ENCODE data around the gene ZNF414.
"Not testable (repeated sequence)": the region's sequence is repeated elsewhere in the genome, so short reads cannot be mapped to it uniquely, and the experiment has no call there.

Gene ZNF414

DNA sequence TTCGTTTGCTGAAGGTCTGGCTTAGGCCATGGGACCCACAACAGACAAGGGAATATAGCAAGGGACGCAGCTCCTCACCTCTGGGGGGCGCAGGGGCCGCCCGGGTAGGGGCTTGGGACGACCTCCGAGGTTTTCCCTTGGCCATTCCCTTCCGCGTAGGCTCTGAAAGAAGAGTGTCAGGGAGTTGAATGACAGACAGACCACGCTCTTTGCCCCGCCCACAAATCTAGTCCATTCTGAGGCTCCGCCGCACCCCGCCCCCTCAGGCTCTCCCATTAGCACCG is 11.4 kb upstream of the ZNF414 start:
- DNase-seq, result no peak
- in situ Hi-C loops (cut with HindIII; ENCODE audit: low pct_ligation_motif_present, low pct_unique_long_range_greater_than_20kb, low sequenced_read_pairs), result no loop called here

DNA sequence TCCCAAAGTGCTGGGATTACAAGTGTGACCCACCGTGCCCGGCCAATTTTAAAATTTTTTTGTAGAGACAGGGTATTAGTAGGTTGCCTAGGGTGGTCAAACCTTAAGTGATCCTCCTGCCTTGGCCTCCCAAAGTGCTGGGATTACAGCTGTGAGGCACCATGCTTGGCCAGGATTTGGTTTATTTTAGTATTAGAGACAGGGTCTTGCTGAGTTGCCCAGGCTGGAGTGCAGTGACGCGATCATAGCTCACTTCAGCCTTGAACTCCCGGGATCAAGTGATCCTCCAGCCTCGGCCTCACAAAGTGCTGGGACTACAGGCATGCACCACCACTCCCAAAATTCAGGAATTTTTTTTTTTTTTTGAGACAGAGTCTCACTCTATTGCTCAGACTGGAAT is 5.4 kb upstream of the ZNF414 start:
- no peak for DNase-seq
- in situ Hi-C loops (cut with HindIII; ENCODE audit: low pct_ligation_motif_present, low pct_unique_long_range_greater_than_20kb, low sequenced_read_pairs), result no loop called here

DNA sequence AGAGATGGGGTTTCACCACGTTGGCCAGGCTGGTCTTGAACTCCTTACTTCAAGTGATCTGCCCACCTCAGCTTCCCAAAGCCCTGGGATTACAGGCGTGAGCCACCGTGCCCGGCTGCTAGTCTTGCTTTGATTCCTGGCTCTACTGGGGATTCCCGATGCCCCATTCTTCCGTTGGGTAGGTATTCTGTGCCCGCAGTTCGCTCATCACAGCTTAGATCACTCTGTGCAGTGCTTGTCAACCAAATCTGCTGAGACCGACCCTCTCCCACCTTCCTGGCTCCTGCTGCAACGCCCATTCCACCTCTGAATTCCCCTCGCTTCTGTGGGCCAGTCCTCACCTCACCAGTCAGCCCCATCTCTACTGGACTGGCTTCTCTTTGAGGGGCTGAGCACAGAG is 4.6 kb upstream of the ZNF414 start:
- DNase-seq, result no peak
- in situ Hi-C loops (cut with HindIII; ENCODE audit: low pct_ligation_motif_present, low pct_unique_long_range_greater_than_20kb, low sequenced_read_pairs), result no loop called here

DNA sequence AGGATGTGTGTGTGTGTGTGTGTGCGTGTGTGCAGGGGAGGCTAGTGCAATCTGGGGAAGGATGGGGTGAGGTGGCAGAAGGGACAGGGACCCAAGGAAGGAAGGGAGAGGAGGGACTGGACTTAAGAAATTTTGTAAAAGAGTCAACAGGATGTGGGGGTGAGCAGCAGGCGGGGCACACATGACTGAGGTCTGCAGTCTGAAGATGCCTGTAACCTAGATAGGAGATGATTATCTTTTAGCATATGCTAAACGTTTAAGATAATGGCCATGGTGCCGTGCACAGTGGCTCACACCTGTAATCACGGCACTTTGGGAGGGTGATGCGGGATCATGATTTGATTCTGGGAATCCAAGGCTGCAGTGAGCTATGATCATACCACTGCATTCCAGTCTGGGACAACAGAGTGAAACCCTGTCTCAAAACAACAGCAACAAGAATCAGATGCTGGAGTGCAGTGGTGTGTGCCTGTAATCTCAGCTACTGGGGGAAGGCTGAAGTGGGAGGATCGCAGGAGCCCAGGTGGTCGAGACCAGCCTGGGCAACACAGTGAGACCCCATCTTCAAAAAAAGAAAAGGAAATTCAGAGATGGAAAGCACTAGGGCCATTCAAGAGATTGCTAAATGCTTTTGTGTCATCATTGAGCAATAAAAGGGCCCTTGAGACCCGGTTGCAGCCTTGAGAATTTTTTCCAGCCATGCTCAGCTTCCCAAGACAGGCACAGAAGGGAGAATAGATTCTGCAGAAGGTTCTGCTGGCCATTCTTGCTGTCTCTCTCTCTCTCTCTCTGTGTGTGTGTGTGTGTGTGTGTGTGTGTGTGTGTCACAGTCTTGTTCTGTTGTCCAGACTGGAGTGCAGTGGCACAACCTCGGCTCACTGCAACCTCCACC is 3.8 kb upstream of the ZNF414 start:
- in situ Hi-C loops (cut with HindIII; ENCODE audit: low pct_ligation_motif_present, low pct_unique_long_range_greater_than_20kb, low sequenced_read_pairs), result no loop called here
- no peak for DNase-seq

DNA sequence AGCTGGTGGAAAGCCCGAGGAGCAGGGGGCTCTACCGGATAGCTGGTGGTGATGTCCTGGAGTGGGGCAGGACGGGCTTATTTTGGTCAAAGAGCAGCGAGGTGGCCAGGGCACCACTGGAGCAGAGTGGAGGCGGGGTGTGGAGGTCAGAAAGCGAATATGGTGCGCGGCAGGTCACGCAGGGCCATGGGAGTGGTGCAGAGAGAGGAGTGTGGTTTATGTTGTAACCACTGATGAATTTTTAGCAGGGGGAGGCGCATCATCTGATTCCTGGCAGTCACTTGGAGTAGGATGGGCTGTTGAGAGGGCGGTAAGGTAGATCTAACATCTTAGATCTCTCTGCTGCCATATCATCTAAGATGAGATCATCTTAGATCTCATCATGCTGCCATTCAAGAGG is 1.4 kb upstream of the ZNF414 start:
- in situ Hi-C loops (cut with HindIII; ENCODE audit: low pct_ligation_motif_present, low pct_unique_long_range_greater_than_20kb, low sequenced_read_pairs), result no loop called here
- DNase-seq, result no peak

DNA sequence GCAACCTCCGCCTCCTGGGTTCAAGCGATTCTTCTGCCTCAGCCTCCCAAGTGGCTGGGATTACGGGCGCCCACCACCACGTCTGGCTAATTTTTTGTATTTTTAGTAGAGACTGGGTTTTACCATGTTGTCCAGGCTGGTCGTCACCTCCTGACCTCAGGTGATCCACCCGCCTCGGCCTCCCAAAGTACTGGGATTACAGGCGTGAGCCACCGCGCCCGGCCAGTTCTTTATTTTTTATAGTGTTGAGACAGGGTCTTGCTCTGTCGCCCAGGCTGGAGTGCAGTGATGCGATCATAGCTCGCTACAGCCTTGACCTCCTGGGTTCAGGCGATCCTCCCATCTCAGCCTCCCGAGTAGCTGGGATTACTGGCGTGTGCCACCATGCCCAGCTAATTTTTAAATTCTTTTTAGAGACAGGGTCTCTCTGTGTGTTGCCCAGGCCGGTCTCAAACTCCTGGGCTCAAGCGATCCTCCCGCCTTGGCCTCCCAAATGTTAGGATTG is 590 bp upstream of the ZNF414 start:
- DNase-seq; in situ Hi-C loops (cut with HindIII; ENCODE audit: low pct_ligation_motif_present, low pct_unique_long_range_greater_than_20kb, low sequenced_read_pairs): not testable (repeated sequence)

DNA sequence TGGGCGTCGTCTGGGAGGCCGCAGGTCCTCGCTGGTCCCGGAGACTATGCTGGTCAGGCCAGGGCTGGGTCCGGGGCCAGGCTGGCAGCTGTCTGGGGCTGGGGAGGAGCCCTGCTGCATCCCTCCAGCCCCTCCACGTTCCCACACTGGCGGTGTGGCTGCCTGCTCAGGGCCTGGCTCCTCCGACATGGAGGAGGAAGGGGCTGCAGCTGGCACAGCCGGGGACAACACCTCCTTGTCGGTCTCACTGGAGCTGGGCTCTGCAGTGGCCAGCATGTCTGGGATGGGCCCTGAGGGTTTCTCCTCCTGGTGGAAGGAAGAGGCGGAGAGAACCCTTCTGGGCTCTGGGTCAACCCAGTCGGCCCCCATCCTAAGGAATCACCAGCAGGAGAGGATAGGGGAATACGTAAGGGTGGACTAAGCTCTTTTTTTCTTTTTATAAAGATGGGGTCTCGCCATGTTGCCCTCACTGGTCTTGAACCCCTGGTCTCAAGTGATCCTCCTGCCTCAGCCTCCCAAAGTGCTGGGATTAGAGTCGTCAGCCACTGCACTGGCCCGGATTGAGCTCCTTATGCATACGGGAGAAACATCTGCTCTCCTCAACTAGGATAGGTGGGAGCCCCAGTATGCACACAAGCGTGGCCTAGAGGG is 806 bp downstream of the ZNF414 start:
- in situ Hi-C loops (cut with HindIII; ENCODE audit: low pct_ligation_motif_present, low pct_unique_long_range_greater_than_20kb, low sequenced_read_pairs), result no loop called here
- no peak for DNase-seq

DNA sequence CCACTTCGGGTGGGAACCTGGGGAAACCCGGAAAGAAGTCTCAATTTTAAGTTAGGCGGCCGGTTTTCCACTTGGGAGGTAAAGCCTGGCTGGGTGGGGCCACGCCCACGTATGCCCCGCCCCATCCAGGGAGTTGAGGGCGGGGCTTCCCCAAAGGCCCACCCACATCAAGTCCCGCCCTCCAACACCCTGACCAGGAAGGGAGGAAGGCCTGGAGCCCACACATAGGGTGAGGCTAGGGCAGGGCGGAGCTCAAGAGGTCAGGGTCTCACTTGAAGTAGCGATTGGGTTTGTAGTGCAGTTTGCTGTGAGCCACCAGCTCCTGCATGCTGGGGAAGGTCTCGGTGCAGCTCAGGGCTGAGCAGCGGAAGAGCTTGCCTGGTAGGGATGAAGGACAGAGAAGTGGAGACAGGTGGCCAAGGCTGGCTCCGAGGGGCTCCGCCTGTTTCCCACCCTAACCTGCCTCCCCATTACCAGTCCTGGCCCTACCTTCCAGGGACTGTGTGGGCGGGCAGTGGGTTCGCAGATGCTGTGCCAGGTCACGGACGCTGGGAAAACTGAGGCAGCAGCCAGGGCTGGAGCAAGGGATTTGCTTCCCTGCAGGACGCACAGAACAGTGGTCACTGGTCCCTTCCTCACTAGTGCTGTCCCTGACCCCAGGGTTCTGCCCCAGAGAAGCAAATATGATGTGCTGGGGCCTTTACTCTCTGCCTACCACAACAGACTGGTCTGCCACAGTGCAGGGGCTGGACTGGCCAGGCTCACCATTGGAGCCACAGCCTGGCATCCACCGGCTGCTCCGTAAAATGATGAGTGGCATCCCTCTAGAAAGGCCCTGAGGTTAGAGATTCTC is 1.6 kb downstream of the ZNF414 start:
- peak; percentile 18 for DNase-seq

DNA sequence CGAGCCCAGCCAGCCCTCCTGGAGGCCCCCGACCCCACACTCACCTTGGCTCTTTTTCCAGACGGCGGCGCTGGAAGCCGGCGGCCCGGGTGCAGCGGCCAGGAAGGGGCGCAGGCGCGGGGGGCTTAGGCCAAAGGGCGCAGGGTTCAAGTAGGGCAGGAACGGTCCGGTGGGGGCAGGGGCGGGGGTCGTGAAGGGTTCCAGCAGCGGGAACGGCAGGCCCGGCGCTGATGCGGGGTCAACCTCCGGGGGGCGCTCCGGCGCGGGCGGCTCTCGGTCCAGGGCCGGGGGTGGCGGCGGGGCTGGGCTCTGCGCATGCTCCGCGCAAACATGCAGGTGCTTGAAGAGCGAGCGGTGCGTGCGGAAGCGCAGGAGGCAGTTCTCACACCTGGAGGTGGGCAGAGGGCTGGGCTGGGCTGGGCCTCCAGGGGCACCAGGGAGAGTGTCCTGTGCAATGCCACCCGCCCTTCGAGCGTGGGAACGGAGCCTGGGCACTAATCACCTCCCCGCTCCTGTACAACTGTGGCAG is 2.3 kb downstream of the ZNF414 start:
- in situ Hi-C loops (cut with HindIII; ENCODE audit: low pct_ligation_motif_present, low pct_unique_long_range_greater_than_20kb, low sequenced_read_pairs), result no loop called here
- no peak for DNase-seq

More for the DNA sequence above, 1.6 kb downstream of the ZNF414 start:
- in situ Hi-C loops (cut with HindIII; ENCODE audit: low pct_ligation_motif_present, low pct_unique_long_range_greater_than_20kb, low sequenced_read_pairs), result no loop called here

DNA sequence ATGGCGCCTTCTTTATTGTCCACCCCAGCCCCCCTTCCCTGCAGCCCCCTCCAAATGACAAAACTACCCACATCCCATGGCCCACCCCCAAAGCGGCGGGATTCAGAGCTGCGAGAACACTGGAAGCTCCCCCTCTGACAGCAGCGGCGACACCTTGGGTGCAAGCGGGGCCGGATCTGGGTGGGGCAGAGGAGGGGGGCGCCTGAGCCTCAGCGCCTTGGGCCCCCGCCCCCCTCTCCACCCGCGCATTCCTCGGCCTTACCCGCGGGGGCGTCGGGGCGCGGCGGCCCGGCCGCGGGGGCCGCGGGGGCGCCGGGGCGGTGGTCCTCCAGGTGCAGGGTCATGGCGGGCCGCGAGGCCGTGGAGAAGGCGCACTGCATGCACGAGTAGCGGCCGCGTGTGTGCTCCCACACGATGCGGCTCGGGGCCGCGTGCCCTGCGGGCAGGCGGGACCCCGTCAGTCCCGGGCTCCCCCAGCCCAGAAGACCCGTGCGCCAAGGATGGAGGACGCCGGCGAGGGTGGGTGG is 3.3 kb downstream of the ZNF414 start:
- in situ Hi-C loops (cut with HindIII; ENCODE audit: low pct_ligation_motif_present, low pct_unique_long_range_greater_than_20kb, low sequenced_read_pairs), result no loop called here
- DNase-seq, result no peak

DNA sequence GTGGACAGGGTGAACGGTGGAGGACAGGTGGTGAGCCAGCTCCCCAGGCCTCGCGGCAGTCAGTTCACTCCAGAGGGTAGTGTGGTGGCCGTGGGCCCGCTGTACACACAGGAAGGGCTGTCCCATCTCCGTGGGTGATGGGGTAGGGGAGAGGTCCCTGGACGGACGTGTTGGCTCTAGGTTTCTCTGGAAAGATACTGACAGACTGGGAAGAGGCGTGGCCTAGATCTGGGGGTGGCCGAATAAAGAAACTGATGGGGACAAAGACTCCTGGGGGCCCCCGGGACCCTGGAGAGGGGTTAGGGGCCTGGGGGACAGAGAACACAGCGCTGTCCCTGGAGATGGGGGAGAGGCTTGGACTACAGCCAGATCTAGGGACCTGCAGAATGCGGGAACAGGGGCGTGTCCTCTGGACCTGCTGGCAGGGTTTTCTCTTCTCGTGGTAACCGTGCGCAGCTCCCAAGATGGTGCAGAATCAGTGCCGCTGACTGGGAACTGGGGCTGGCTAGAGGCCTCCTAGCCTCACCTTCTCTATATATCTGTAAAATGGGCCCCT is 7.5 kb downstream of the ZNF414 start:
- in situ Hi-C loops (cut with HindIII; ENCODE audit: low pct_ligation_motif_present, low pct_unique_long_range_greater_than_20kb, low sequenced_read_pairs), result no loop called here
- DNase-seq, result no peak

DNA sequence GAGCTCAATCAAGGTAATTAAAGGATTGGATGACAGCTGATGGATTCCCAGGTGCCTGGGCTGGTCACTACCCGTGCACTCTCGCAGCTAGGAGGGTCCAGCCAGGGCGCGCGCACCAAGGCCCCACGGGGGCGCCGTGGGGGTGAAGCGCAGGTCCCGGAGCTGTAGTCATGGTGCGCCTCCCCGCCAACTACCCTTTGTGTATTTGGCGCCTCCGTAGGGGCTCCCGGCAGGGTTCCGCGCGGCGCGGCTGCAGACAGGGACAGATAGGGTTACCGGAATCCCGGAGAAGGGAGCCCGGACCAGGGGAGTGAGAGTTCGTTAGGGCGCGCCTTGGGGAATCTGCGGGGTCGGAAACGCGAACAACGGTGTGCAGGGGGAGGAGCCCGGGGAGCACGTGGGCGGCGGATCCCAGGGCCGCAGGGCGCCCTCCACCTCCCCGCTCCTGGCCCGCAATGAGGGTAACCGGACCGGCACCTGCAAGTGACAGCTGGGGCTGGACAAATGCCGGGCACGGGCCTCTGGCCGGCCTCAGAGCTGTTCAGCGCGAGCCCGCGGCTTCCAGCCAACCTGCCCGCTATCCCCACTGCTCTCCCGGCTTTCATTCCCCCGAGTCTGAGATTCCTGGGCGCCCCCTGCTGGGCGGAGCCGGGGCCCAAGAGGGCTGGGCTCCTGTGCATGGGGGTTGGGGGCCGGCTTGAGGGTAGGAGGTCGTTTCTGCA is 8.1 kb downstream of the ZNF414 start:
- DNase-seq, result peak; percentile 70
- in situ Hi-C loops (cut with HindIII; ENCODE audit: low pct_ligation_motif_present, low pct_unique_long_range_greater_than_20kb, low sequenced_read_pairs), result no loop called here

DNA sequence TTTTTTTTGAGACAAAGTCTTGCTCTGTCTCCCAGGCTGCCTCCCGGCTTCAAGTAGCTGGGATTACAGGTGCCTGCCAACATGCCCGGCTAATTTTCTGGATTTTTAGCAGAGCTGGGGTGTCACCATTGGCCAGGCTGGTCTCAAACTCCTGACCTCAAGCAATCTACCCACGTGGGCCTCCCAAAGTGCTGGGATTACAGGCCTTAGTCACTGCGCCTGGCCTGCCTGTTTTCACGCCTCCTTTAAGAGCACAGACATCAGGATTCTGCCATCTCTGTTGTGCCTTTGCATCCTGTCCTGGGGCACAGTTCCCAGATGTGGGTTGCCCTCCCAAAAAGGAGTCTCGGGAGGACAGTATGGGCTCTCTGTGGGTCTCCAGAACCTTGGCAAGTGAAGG is 9.0 kb downstream of the ZNF414 start:
- in situ Hi-C loops (cut with HindIII; ENCODE audit: low pct_ligation_motif_present, low pct_unique_long_range_greater_than_20kb, low sequenced_read_pairs), result no loop called here
- no peak for DNase-seq

DNA sequence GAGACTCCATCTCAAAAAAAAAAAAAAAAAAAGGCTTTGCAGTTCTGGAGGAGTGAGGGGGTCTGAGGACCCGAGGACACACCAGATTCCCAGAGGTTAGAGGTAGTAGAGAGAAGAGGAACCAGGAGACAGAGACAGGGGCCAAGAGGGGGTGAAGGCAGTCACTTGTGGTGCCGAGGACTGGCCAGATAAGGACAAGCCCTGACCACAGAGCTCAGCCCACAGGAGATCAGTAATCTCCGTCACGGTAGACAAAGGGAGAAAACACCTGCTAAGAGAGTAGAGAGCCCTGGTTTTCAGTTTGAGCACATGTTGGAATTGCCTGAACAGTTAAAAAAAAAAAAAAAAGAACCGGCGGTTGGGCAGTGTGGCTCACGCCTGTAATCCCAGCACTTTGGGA is 9.8 kb downstream of the ZNF414 start:
- no peak for DNase-seq

DNA sequence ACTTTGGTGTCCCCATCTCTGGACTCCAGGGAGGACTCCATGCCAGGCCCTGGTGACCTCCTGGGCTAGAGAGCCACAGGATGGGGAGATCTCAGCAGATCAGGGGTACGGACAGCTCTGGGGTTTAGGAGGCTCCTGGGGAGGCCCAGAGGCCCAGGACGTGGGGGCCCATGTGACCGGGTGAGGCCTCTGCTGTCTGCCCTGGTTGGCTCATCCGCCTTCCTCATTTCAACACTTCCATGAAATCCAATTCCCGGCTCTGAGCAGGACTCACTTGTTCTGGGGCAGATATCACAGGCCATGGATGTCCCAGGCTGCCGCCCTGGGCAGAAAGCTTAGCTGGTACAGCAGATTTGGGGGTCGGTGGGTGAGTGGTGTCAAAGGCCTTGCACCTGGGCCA is 10.5 kb downstream of the ZNF414 start:
- DNase-seq, result no peak
- in situ Hi-C loops (cut with HindIII; ENCODE audit: low pct_ligation_motif_present, low pct_unique_long_range_greater_than_20kb, low sequenced_read_pairs), result no loop called here

More for the DNA sequence above, 9.8 kb downstream of the ZNF414 start:
- in situ Hi-C loops (cut with HindIII; ENCODE audit: low pct_ligation_motif_present, low pct_unique_long_range_greater_than_20kb, low sequenced_read_pairs), result no loop called here

DNA sequence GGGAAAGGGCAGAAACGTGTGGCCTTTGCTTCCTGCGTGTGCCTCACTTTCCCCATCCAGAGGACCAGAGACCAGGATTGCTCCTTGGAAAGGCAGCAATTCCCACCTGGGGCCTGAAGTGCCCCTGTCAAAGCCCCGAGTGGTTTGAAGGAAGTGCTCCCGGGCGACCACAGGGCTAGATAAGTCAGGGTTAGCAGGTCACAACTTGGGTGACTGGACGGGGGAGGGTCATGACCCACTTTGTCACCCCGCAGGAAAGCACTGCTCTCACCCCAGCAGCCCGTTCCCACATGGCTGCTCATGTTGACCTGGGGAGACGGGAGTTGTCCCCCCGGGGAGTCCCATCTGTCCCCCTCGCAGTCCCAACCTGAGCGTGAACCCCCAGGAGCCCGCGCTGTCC is 12.0 kb downstream of the ZNF414 start:
- DNase-seq, result no peak
- in situ Hi-C loops (cut with HindIII; ENCODE audit: low pct_ligation_motif_present, low pct_unique_long_range_greater_than_20kb, low sequenced_read_pairs), result no loop called here

DNA sequence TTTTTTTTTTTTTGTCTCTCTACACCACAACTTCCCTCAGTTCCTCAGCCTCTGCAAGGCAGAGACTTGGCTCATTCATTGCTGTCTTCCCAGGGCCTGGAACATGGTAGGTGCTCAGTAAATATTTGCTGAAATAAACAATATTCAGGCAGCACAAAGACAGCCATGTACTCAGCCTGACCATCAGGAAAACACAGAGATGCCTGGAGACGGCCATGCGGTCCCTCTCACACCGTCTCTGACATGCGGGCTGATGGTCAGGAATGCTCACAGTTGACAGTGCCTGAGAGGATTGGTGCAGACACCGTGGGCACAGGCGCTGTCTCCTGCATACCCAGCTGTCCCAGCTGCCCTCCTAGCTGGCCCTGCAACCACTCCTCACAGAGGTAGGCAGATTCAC is 12.5 kb downstream of the ZNF414 start:
- in situ Hi-C loops (cut with HindIII; ENCODE audit: low pct_ligation_motif_present, low pct_unique_long_range_greater_than_20kb, low sequenced_read_pairs), result no loop called here
- no peak for DNase-seq

DNA sequence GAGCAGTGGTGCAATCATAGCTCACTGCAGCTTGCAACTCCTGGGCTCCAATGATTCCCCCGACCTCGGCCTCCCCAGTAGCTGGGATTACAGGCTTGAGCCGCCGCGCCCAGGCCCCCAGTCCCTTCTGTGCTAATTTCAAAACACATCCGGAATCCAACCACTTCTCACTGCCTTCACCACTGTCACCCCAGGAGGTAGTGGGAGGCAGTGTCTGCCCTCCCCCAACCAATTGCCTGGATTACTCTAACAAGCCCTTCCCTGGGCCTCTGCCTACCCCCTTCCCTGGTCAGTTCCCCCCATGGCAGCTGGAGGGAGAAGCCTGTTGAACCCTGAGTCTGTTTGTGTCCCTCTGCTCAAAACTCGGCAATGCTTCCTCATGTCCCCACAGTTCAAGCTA is 13.8 kb downstream of the ZNF414 start:
- in situ Hi-C loops (cut with HindIII; ENCODE audit: low pct_ligation_motif_present, low pct_unique_long_range_greater_than_20kb, low sequenced_read_pairs), result no loop called here
- DNase-seq, result no peak
